ENCODE results near the gene KCNMB1. TPM values are rescaled to one million over a fixed set of nuclear protein-coding genes. Genes with fewer than 3 reads are reported as not detected.

Gene KCNMB1
- total RNA-seq, 1 donor from 2014 or later: 0.14 TPM

- H3K4me2 ChIP-seq (ENCODE audit: low read length): no peak overlapping the region
- no peak overlapping the region for H2AFZ ChIP-seq (ENCODE audit: low read depth, low read length)
- H3K27me3 ChIP-seq (ENCODE audit: insufficient read depth, low read length): no peaks in the 10 kb centered on the region
- no peaks in the 10 kb centered on the region for H3K36me3 ChIP-seq (ENCODE audit: insufficient read depth, low read length)
- H3K9ac ChIP-seq (ENCODE audit: low read length): no peak overlapping the region
- FAIRE-seq (no peak), DNase-seq (ENCODE audit: low read depth) (no peak)
- Mint-ChIP-seq H3K27ac (ENCODE audit: unreplicated experiment) (no peak overlapping the region), H3K27me3 (ENCODE audit: low read depth, unreplicated experiment) (peaks cover 20% of the 10 kb centered on the region), H3K36me3 (ENCODE audit: low read depth, unreplicated experiment) (no peaks in the 10 kb centered on the region), H3K4me1 (ENCODE audit: low read depth, unreplicated experiment) (no peaks in the 10 kb centered on the region), H3K9me3 (ENCODE audit: unreplicated experiment) (peaks cover 2% of the 10 kb centered on the region), H3K4me3 (ENCODE audit: unreplicated experiment) (no peak overlapping the region)
- H3K79me2 ChIP-seq (ENCODE audit: insufficient read depth, low read length): no peaks in the 10 kb centered on the region
- H3K4me1 ChIP-seq (ENCODE audit: insufficient read depth, low read length): no peaks in the 10 kb centered on the region
- no peaks in the 10 kb centered on the region for H4K20me1 ChIP-seq (ENCODE audit: insufficient read depth, low read length)
- H3K9me3 ChIP-seq (ENCODE audit: insufficient read depth, low read depth, low read length): peaks cover 4% of the 10 kb centered on the region
- TF ChIP-seq CTCF (IDR thresholded peaks at IDR 0.05; ENCODE audit: insufficient read depth, low read depth, low read length) (no peak), EZH2 (IDR thresholded peaks at IDR 0.05; ENCODE audit: insufficient read depth, low read length) (no peak)
- no peak overlapping the region for H3K27ac ChIP-seq (ENCODE audit: low read depth, low read length)
- no peak overlapping the region for H3K4me3 ChIP-seq (ENCODE audit: insufficient read depth, low read depth, low read length)
Observed at GRCh38 chr5:170338933-170339779, 50.0 kb downstream of the KCNMB1 start.

- Mint-ChIP-seq H3K27me3 (ENCODE audit: low read depth, unreplicated experiment) (peaks cover 17% of the 10 kb centered on the region), H3K4me3 (ENCODE audit: unreplicated experiment) (no peak overlapping the region), H3K27ac (ENCODE audit: unreplicated experiment) (no peak overlapping the region), H3K9me3 (ENCODE audit: unreplicated experiment) (no peaks in the 10 kb centered on the region), H3K4me1 (ENCODE audit: low read depth, unreplicated experiment) (peaks cover 2% of the 10 kb centered on the region), H3K36me3 (ENCODE audit: low read depth, unreplicated experiment) (no peaks in the 10 kb centered on the region)
- Histone ChIP-seq H3K36me3 (ENCODE audit: insufficient read depth, low read length) (no peaks in the 10 kb centered on the region), H3K9me3 (ENCODE audit: insufficient read depth, low read depth, low read length) (peaks cover 4% of the 10 kb centered on the region), H2AFZ (ENCODE audit: low read depth, low read length) (no peak overlapping the region), H3K9ac (ENCODE audit: low read length) (no peak overlapping the region), H3K4me1 (ENCODE audit: insufficient read depth, low read length) (no peaks in the 10 kb centered on the region), H3K4me3 (ENCODE audit: insufficient read depth, low read depth, low read length) (no peak overlapping the region), H3K27ac (ENCODE audit: low read depth, low read length) (no peak overlapping the region), H3K79me2 (ENCODE audit: insufficient read depth, low read length) (no peaks in the 10 kb centered on the region), H3K4me2 (ENCODE audit: low read length) (no peak overlapping the region), H3K27me3 (ENCODE audit: insufficient read depth, low read length) (no peaks in the 10 kb centered on the region), H4K20me1 (ENCODE audit: insufficient read depth, low read length) (no peaks in the 10 kb centered on the region)
- no peak for DNase-seq (ENCODE audit: low read depth)
- TF ChIP-seq CTCF (IDR thresholded peaks at IDR 0.05; ENCODE audit: insufficient read depth, low read depth, low read length) (no peak), EZH2 (IDR thresholded peaks at IDR 0.05; ENCODE audit: insufficient read depth, low read length) (no peak)
- no peak for FAIRE-seq
Observed at GRCh38 chr5:170338291-170338690, 50.9 kb downstream of the KCNMB1 start.

Data from astrocyte (in vitro differentiated cells and primary cell).